ENCODE data around the gene ZNF311.
A peak's percentile ranks its signal among the peaks of the same experiment; 100 is the strongest.
"Not testable (repeated sequence)": the region's sequence is repeated elsewhere in the genome, so short reads cannot be mapped to it uniquely, and the experiment has no call there.

ZNF311 gene

GRCh38 chr6:28953585-28954258 lies 51.4 kb downstream of the ZNF311 start:
- FAIRE-seq (no peak), DNase-seq (ENCODE audit: low spot score) (no peak)

GRCh38 chr6:28953039-28953584 lies 52.0 kb downstream of the ZNF311 start:
- FAIRE-seq: no peak
- peak; percentile 68 for DNase-seq (ENCODE audit: low spot score)

GRCh38 chr6:28949656-28950195 lies 55.4 kb downstream of the ZNF311 start:
- FAIRE-seq; DNase-seq (ENCODE audit: low spot score): not testable (repeated sequence)

GRCh38 chr6:28948782-28949486 lies 56.2 kb downstream of the ZNF311 start:
- DNase-seq (ENCODE audit: low spot score): no peak
- no peak for FAIRE-seq

GRCh38 chr6:28947831-28948270 lies 57.3 kb downstream of the ZNF311 start:
- peak; percentile 85 for DNase-seq (ENCODE audit: low spot score)
- FAIRE-seq: peak; percentile 35

GRCh38 chr6:28947067-28947765 lies 57.9 kb downstream of the ZNF311 start:
- FAIRE-seq (no peak), DNase-seq (ENCODE audit: low spot score) (no peak)

GRCh38 chr6:28945349-28945748 lies 59.8 kb downstream of the ZNF311 start:
- DNase-seq (ENCODE audit: low spot score) (no peak), FAIRE-seq (no peak)
